Naive thymus-derived CD4-positive, alpha-beta T cell (primary cell): Measurements from ENCODE around the gene SETD2. TPM values are rescaled to one million over a fixed set of nuclear protein-coding genes. Genes with fewer than 3 reads are reported as not detected.

Source experiments
- ATAC-seq: fragments of 150-1000 bp; cut with Tn5 transposase; 2 replicates; pipeline ENCODE4 v1.10.0; 2021; ENCODE audit warnings: mild to moderate bottlenecking, moderate library complexity
- CTCF ChIA-PET: fragments of 350-600 bp; sonication (Branson Sonifier 250); formaldehyde crosslinking; loops from one replicate; lab custom pipeline; 2021; ENCODE audit warnings: antibody characterized with exemption; lab: Charles Lee
- POLR2A ChIA-PET: fragments of 350-600 bp; sonication (Branson Sonifier 250); formaldehyde crosslinking; loops from one replicate; lab custom pipeline; 2021; ENCODE audit warnings: antibody characterized with exemption, inconsistent platforms; lab: Charles Lee
- DNase-seq, 9 donors: peaks; one replicate each; pipeline versions ENCODE4 v3.0.0 to v3.0.0-alpha.2; 2020 to 2022; ENCODE audit warnings: mixed read lengths in 1 of 9
- H3K27ac ChIP-seq: one replicate; pipeline ENCODE4 v1.7.0; 2013; ENCODE audit warnings: mild to moderate bottlenecking, low read depth, low read length, moderate library complexity
- H3K27me3 ChIP-seq, 2 donors: one replicate each; pipeline ENCODE4 v1.7.0; 2013; ENCODE audit warnings: low read length in 2 of 2, mild to moderate bottlenecking in 2 of 2, moderate library complexity in 2 of 2; ENCODE audit not compliant: control insufficient read depth in 2 of 2, insufficient read depth in 2 of 2
- H3K36me3 ChIP-seq, 3 experiments: 1 replicate in 2 of 3; 2 replicates in 1 of 3; pipeline ENCODE4 v1.7.0; 2013; ENCODE audit warnings: low read length in 3 of 3, mild to moderate bottlenecking in 3 of 3, moderate library complexity in 1 of 3; ENCODE audit not compliant: insufficient read depth in 3 of 3, control insufficient read depth in 2 of 3
- H3K4me1 ChIP-seq, 2 donors: one replicate each; pipeline ENCODE4 v1.7.0; 2013; ENCODE audit warnings: low read length in 2 of 2, mild to moderate bottlenecking in 2 of 2, moderate library complexity in 1 of 2; ENCODE audit not compliant: control insufficient read depth in 2 of 2, insufficient read depth in 2 of 2
- H3K4me3 ChIP-seq: 2 replicates; pipeline ENCODE4 v1.7.0; 2013; ENCODE audit warnings: mild to moderate bottlenecking, low read length
- H3K9me3 ChIP-seq, 3 experiments: 1 replicate in 2 of 3; 2 replicates in 1 of 3; pipeline ENCODE4 v1.7.0; 2013; ENCODE audit warnings: low read length in 3 of 3; ENCODE audit not compliant: control insufficient read depth in 2 of 3
- H3K27ac Mint-ChIP-seq, 9 donors: one replicate each; pipeline ENCODE4 v1.8.0; 2020 to 2022; ENCODE audit warnings: mixed read lengths in 9 of 9, mild to moderate bottlenecking in 8 of 9, moderate library complexity in 5 of 9, inconsistent platforms in 2 of 9
- H3K27me3 Mint-ChIP-seq, 5 donors: one replicate each; pipeline ENCODE4 v1.8.0; 2021 to 2022; ENCODE audit warnings: mixed read lengths in 5 of 5, mild to moderate bottlenecking in 1 of 5
- H3K36me3 Mint-ChIP-seq, 5 donors: one replicate each; pipeline ENCODE4 v1.8.0; 2020 to 2022; ENCODE audit warnings: mixed read lengths in 5 of 5, mild to moderate bottlenecking in 3 of 5, inconsistent platforms in 1 of 5
- H3K4me1 Mint-ChIP-seq, 7 donors: one replicate each; pipeline ENCODE4 v1.8.0; 2020 to 2022; ENCODE audit warnings: mixed read lengths in 7 of 7, mild to moderate bottlenecking in 3 of 7, inconsistent platforms in 1 of 7
- H3K4me3 Mint-ChIP-seq, 10 donors: one replicate each; pipeline ENCODE4 v1.8.0; 2020 to 2022; ENCODE audit warnings: mild to moderate bottlenecking in 10 of 10, mixed read lengths in 10 of 10, moderate library complexity in 6 of 10, inconsistent platforms in 2 of 10
- H3K9me3 Mint-ChIP-seq, 11 donors: one replicate each; pipeline ENCODE4 v1.8.0; 2020 to 2022; ENCODE audit warnings: mixed read lengths in 11 of 11, mild to moderate bottlenecking in 4 of 11, inconsistent platforms in 1 of 11, moderate library complexity in 1 of 11
- intact Hi-C, 2 donors: fragments of 100-400 bp; cut with micrococcal nuclease; formaldehyde crosslinking; loops; one replicate each; pipeline ENCODE4 v1.15.1; 2023
- polyA plus RNA-seq, 2 donors: library from polyadenylated mRNA; unstranded; fragments of 300-500 nt; fragmentation: Illumina TruSeq; gene quantifications; one replicate each; pipeline ENCODE4 v1.2.3, GENCODE V29; 2021
- total RNA-seq, 6 experiments: library from RNA in 5 of 6; stranded (reverse) in 5 of 6; gene quantifications; 1 replicate in 5 of 6; 2 replicates in 1 of 6; pipeline ENCODE4 v1.2.3 and lab custom pipeline; 2021 to 2026

Gene SETD2
- total and polyA plus RNA-seq, 7 experiments from 2014 or later, result 11.0 to 77.3 (median 70.0) TPM

- no peaks in the 10 kb centered on the region for H3K9me3 ChIP-seq
- DNase-seq, result no peak
- H3K27ac ChIP-seq, result no peak overlapping the region
- no peak overlapping the region for H3K4me3 ChIP-seq
- no peaks in the 10 kb centered on the region for H3K27me3 ChIP-seq
- intact Hi-C loops, result no loop called here
- ATAC-seq, result no peak
- peaks cover 3 to 47% (median 4%) of the 10 kb centered on the region in 3 experiments for H3K36me3 ChIP-seq
- H3K4me1 Mint-ChIP-seq, result peaks cover 2 to 11% (median 7%) of the 10 kb centered on the region in 7 donors
- no peak overlapping the region for H3K27ac Mint-ChIP-seq
- CTCF ChIA-PET, result no interaction called here
- H3K36me3 Mint-ChIP-seq, result peaks cover 11 to 33% (median 20%) of the 10 kb centered on the region in 5 donors
- POLR2A ChIA-PET, result no interaction called here
- no peaks in the 10 kb centered on the region for H3K9me3 Mint-ChIP-seq
- H3K4me1 ChIP-seq, result no peaks in the 10 kb centered on the region
- no peak overlapping the region for H3K4me3 Mint-ChIP-seq
- no peaks in the 10 kb centered on the region for H3K27me3 Mint-ChIP-seq
Observed at GRCh38 chr3:47092090-47092489, 71.8 kb downstream of the SETD2 start.

- no peaks in the 10 kb centered on the region for H3K27me3 ChIP-seq
- H3K36me3 Mint-ChIP-seq, result peaks cover 5 to 30% (median 21%) of the 10 kb centered on the region in 5 donors
- ChIA-PET POLR2A (no interaction called here), CTCF (no interaction called here)
- no peak for ATAC-seq
- DNase-seq, result no peak
- H3K4me3 Mint-ChIP-seq, result no peak overlapping the region
- no peaks in the 10 kb centered on the region for H3K27me3 Mint-ChIP-seq
- H3K27ac Mint-ChIP-seq, result peak overlapping the region in 4 of 9 donors; percentile 44 to 61 (median 48)
- no peaks in the 10 kb centered on the region for H3K9me3 ChIP-seq
- no peaks in the 10 kb centered on the region for H3K9me3 Mint-ChIP-seq
- intact Hi-C loops, result loop anchor here in 1 of 2 donors (2.0 kb wide), 1 partner anchor 235 kb away; no protein-coding TSS in a partner anchor
- peaks cover 4 to 51% (median 14%) of the 10 kb centered on the region in 3 experiments for H3K36me3 ChIP-seq
- no peaks in the 10 kb centered on the region for H3K4me1 ChIP-seq
- H3K4me1 Mint-ChIP-seq, result peaks cover 0 to 15% (median 4%) of the 10 kb centered on the region in 7 donors
- H3K27ac ChIP-seq, result no peak overlapping the region
- no peak overlapping the region for H3K4me3 ChIP-seq
Observed at GRCh38 chr3:47089630-47090029, 74.3 kb downstream of the SETD2 start.

- Histone ChIP-seq H3K27me3 (no peaks in the 10 kb centered on the region), H3K9me3 (no peaks in the 10 kb centered on the region), H3K36me3 (peaks cover 4 to 70% (median 36%) of the 10 kb centered on the region in 3 experiments), H3K4me3 (no peak overlapping the region), H3K27ac (no peak overlapping the region), H3K4me1 (no peaks in the 10 kb centered on the region)
- peaks cover 19 to 48% (median 40%) of the 10 kb centered on the region in 5 donors for H3K36me3 Mint-ChIP-seq
- H3K27me3 Mint-ChIP-seq, result no peaks in the 10 kb centered on the region
- peak overlapping the region in 6 of 9 donors; percentile 15 to 68 (median 44) for H3K27ac Mint-ChIP-seq
- intact Hi-C loops, result no loop called here
- ATAC-seq, result no peak
- DNase-seq, result no peak
- H3K9me3 Mint-ChIP-seq, result no peaks in the 10 kb centered on the region
- H3K4me1 Mint-ChIP-seq, result peaks cover 0 to 32% (median 19%) of the 10 kb centered on the region in 7 donors
- CTCF ChIA-PET, result no interaction called here
- POLR2A ChIA-PET, result interaction anchor here (0.6 kb wide), 1 partner anchor 242 kb away, joined by 3 read pairs; no protein-coding TSS in a partner anchor
- no peak overlapping the region for H3K4me3 Mint-ChIP-seq
Observed at GRCh38 chr3:47086071-47086470, 77.8 kb downstream of the SETD2 start.

GRCh38 chr3:47083786-47084185 is 80.1 kb downstream of the SETD2 start:
- no peak overlapping the region for H3K27ac ChIP-seq
- intact Hi-C loops, result no loop called here
- ChIA-PET CTCF (interaction anchor here (0.5 to 0.6 kb wide), 2 partner anchors 10 to 16 kb away, joined by 3 read pairs; no protein-coding TSS in a partner anchor), POLR2A (no interaction called here)
- peaks cover 10 to 72% (median 42%) of the 10 kb centered on the region in 3 experiments for H3K36me3 ChIP-seq
- no peak overlapping the region for H3K4me3 ChIP-seq
- no peaks in the 10 kb centered on the region for H3K9me3 ChIP-seq
- DNase-seq (no peak), ATAC-seq (peak; percentile 42)
- peak overlapping the region in 3 of 10 donors; percentile 3 to 43 (median 39) for H3K4me3 Mint-ChIP-seq
- H3K27me3 ChIP-seq, result no peaks in the 10 kb centered on the region
- peaks cover 7 to 31% (median 19%) of the 10 kb centered on the region in 7 donors for H3K4me1 Mint-ChIP-seq
- peaks cover 19 to 56% (median 41%) of the 10 kb centered on the region in 5 donors for H3K36me3 Mint-ChIP-seq
- no peaks in the 10 kb centered on the region for H3K9me3 Mint-ChIP-seq
- peak overlapping the region in 8 of 9 donors; percentile 15 to 84 (median 68) for H3K27ac Mint-ChIP-seq
- no peaks in the 10 kb centered on the region for H3K27me3 Mint-ChIP-seq
- H3K4me1 ChIP-seq, result no peaks in the 10 kb centered on the region

- H3K27me3 Mint-ChIP-seq, result no peaks in the 10 kb centered on the region
- Histone ChIP-seq H3K36me3 (peaks cover 6 to 74% (median 43%) of the 10 kb centered on the region in 3 experiments), H3K27me3 (no peaks in the 10 kb centered on the region), H3K27ac (no peak overlapping the region), H3K4me1 (no peaks in the 10 kb centered on the region), H3K9me3 (no peaks in the 10 kb centered on the region), H3K4me3 (no peak overlapping the region)
- no peak overlapping the region for H3K4me3 Mint-ChIP-seq
- H3K36me3 Mint-ChIP-seq, result peaks cover 19 to 56% (median 41%) of the 10 kb centered on the region in 5 donors
- intact Hi-C loops, result no loop called here
- peaks cover 10 to 31% (median 20%) of the 10 kb centered on the region in 7 donors for H3K4me1 Mint-ChIP-seq
- ChIA-PET POLR2A (no interaction called here), CTCF (interaction anchor here (0.7 kb wide), 1 partner anchor 222 kb away, joined by 3 read pairs; no protein-coding TSS in a partner anchor)
- H3K9me3 Mint-ChIP-seq, result no peaks in the 10 kb centered on the region
- ATAC-seq (peak; percentile 48), DNase-seq (no peak)
- H3K27ac Mint-ChIP-seq, result peak overlapping the region in 6 of 9 donors; percentile 13 to 77 (median 56)
Observed at GRCh38 chr3:47082519-47082918, 81.4 kb downstream of the SETD2 start.

- no peak overlapping the region for H3K27ac ChIP-seq
- H3K4me1 ChIP-seq, result no peaks in the 10 kb centered on the region
- Mint-ChIP-seq H3K4me3 (no peak overlapping the region), H3K4me1 (peaks cover 17 to 42% (median 23%) of the 10 kb centered on the region in 7 donors), H3K27me3 (no peaks in the 10 kb centered on the region), H3K36me3 (peaks cover 22 to 61% (median 30%) of the 10 kb centered on the region in 5 donors), H3K9me3 (no peaks in the 10 kb centered on the region), H3K27ac (peak overlapping the region in 4 of 9 donors; percentile 4 to 69 (median 8))
- no peaks in the 10 kb centered on the region for H3K27me3 ChIP-seq
- CTCF ChIA-PET, result interaction anchor here (0.6 kb wide), 1 partner anchor 1908 kb away, joined by 3 read pairs; no protein-coding TSS in a partner anchor
- H3K9me3 ChIP-seq, result no peaks in the 10 kb centered on the region
- DNase-seq, result no peak
- no peak for ATAC-seq
- intact Hi-C loops, result no loop called here
- POLR2A ChIA-PET, result no interaction called here
- peaks cover 6 to 60% (median 33%) of the 10 kb centered on the region in 3 experiments for H3K36me3 ChIP-seq
- H3K4me3 ChIP-seq, result no peak overlapping the region
Observed at GRCh38 chr3:47079432-47079831, 84.5 kb downstream of the SETD2 start.
